COR-L47 (cell line): ENCODE data around the gene FAM117B.

Source experiments
- DNase-seq: peaks from one replicate; lab custom pipeline; 2025; lab: John Stamatoyannopoulos, UW

FAM117B gene

GRCh38 chr2:202634556-202635427 is at the start of gene FAM117B:
TSS of gene FAM117B (plus strand) at chr2:202634969. CDS start at chr2:202635188, 219 bp downstream.
- DNase-seq: peak; percentile 99

GRCh38 chr2:202588647-202589581 is 45.9 kb upstream of the FAM117B start:
- peak; percentile 80 for DNase-seq

- no peak for DNase-seq
Observed at GRCh38 chr2:202589582-202589949, 45.2 kb upstream of the FAM117B start.

- DNase-seq: no peak
Observed at GRCh38 chr2:202592566-202592965, 42.2 kb upstream of the FAM117B start.

GRCh38 chr2:202599105-202599504 is 35.7 kb upstream of the FAM117B start:
- DNase-seq: no peak

- no peak for DNase-seq
Observed at GRCh38 chr2:202599911-202600310, 34.9 kb upstream of the FAM117B start.

- DNase-seq: no peak
Observed at GRCh38 chr2:202604699-202605098, 30.1 kb upstream of the FAM117B start.

GRCh38 chr2:202605174-202605573 is 29.6 kb upstream of the FAM117B start:
- DNase-seq: no peak

- no peak for DNase-seq
Observed at GRCh38 chr2:202608142-202608852, 26.5 kb upstream of the FAM117B start.

- DNase-seq: no peak
Observed at GRCh38 chr2:202609381-202610145, 25.2 kb upstream of the FAM117B start.

- no peak for DNase-seq
Observed at GRCh38 chr2:202610380-202610779, 24.4 kb upstream of the FAM117B start.

- no peak for DNase-seq
Observed at GRCh38 chr2:202612145-202612544, 22.6 kb upstream of the FAM117B start.

GRCh38 chr2:202613479-202613878 is 21.3 kb upstream of the FAM117B start:
- no peak for DNase-seq

- DNase-seq: no peak
Observed at GRCh38 chr2:202624133-202624532, 10.6 kb upstream of the FAM117B start.

- DNase-seq: no peak
Observed at GRCh38 chr2:202627042-202627441, 7.7 kb upstream of the FAM117B start.

- DNase-seq: no peak
Observed at GRCh38 chr2:202628646-202629198, 6.0 kb upstream of the FAM117B start.

- DNase-seq: no peak
Observed at GRCh38 chr2:202632682-202633290, 2.0 kb upstream of the FAM117B start.

GRCh38 chr2:202633470-202633869 is 1.3 kb upstream of the FAM117B start:
- no peak for DNase-seq

- DNase-seq: peak; percentile 81
Observed at GRCh38 chr2:202635428-202636212, 851 bp downstream of the FAM117B start.

- DNase-seq: no peak
Observed at GRCh38 chr2:202636213-202636513, 1.4 kb downstream of the FAM117B start.
